NT2/D1 (cell line): Measurements from ENCODE around the gene XPO6.
A peak's percentile ranks its signal among the peaks of the same experiment; 100 is the strongest.

Experiments used
- DNase-seq: peaks from one replicate; pipeline ENCODE4 v3.0.0-alpha.2; 2011; ENCODE audit warnings: low read depth, low spot score
- H3K27me3 ChIP-seq: 2 replicates; pipeline ENCODE4 v1.6.0; 2011; ENCODE audit warnings: mild to moderate bottlenecking; ENCODE audit not compliant: insufficient read length, insufficient read depth
- H3K36me3 ChIP-seq: 2 replicates; pipeline ENCODE4 v1.6.1; 2011; ENCODE audit warnings: mild to moderate bottlenecking, low read length, mixed read lengths; ENCODE audit not compliant: insufficient read depth, insufficient read length
- H3K4me1 ChIP-seq: 2 replicates; pipeline ENCODE4 v1.5.1; 2011; ENCODE audit not compliant: insufficient read depth, insufficient read length
- H3K4me3 ChIP-seq: 2 replicates; pipeline ENCODE4 v1.5.1; 2011; ENCODE audit warnings: low read depth; ENCODE audit not compliant: insufficient read length
- H3K9ac ChIP-seq: 2 replicates; pipeline ENCODE4 v1.6.0; 2011; ENCODE audit warnings: low read depth; ENCODE audit not compliant: insufficient read length
- H3K9me3 ChIP-seq: 2 replicates; pipeline ENCODE4 v1.5.1; 2011; ENCODE audit warnings: mild to moderate bottlenecking, low read length; ENCODE audit not compliant: insufficient read depth
- SUZ12 ChIP-seq: IDR thresholded peaks from 2 replicates; pipeline ENCODE4 v1.6.1; 2011; ENCODE audit not compliant: insufficient read length, insufficient read depth; ENCODE audit errors: extremely low read depth
- YY1 ChIP-seq: IDR thresholded peaks from 2 replicates; pipeline ENCODE4 v1.6.1; 2011; ENCODE audit not compliant: insufficient read length, insufficient read depth
- ZNF274 ChIP-seq: IDR thresholded peaks from 2 replicates; pipeline ENCODE4 v1.6.1; 2011; ENCODE audit warnings: mild to moderate bottlenecking, low read depth, low read length

The XPO6 gene

DNA sequence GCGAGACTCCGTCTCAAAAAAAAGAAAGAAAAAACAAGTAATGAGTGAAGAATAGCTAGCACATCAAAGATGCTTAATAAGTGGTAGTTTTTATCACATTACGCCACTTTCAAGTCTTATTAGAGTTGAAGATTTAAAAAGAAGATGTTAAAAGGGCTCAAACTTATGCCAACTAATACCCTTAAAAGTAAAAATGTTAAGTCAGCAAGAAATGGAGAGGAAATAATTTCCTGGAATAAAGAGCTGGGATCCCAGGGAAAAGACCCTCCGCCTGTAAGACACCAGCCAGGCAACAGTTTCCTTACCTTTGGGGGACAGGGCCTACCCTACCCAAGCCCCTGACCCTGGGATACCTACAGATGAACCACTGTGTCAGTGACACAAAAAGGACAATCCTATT is 3.6 kb downstream of the XPO6 start:
- Histone ChIP-seq H3K4me3 (no peak overlapping the region), H3K4me1 (peaks cover 4% of the 10 kb centered on the region), H3K36me3 (peaks cover 70% of the 10 kb centered on the region), H3K9ac (no peak overlapping the region), H3K9me3 (no peaks in the 10 kb centered on the region), H3K27me3 (no peaks in the 10 kb centered on the region)
- no peak for DNase-seq
- TF ChIP-seq ZNF274 (no peak), SUZ12 (no peak), YY1 (no peak)

DNA sequence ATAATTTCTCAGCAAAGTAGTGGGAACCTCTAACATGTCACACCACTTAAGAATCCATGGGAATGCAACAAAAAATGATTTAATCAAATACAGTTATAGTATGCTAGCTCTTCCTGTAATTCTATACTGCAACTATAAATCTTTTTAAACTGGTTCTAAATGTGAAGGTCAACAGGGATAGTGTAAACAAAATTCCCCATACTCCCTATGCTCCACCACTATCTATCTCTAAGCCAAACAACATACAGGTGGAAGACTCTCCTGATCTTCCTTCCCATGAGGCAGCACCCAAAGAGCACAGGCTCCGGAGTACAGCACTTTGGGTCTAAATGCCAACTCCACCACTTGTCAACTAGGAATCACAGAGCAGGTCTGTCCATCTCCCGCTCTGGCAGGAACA is 4.4 kb downstream of the XPO6 start:
- Histone ChIP-seq H3K4me3 (no peak overlapping the region), H3K4me1 (peaks cover 4% of the 10 kb centered on the region), H3K9me3 (no peaks in the 10 kb centered on the region), H3K36me3 (peaks cover 78% of the 10 kb centered on the region), H3K27me3 (no peaks in the 10 kb centered on the region), H3K9ac (peak overlapping the region; percentile 0)
- no peak for DNase-seq
- TF ChIP-seq ZNF274: no peak
- TF ChIP-seq SUZ12: no peak
- no peak for TF ChIP-seq YY1

DNA sequence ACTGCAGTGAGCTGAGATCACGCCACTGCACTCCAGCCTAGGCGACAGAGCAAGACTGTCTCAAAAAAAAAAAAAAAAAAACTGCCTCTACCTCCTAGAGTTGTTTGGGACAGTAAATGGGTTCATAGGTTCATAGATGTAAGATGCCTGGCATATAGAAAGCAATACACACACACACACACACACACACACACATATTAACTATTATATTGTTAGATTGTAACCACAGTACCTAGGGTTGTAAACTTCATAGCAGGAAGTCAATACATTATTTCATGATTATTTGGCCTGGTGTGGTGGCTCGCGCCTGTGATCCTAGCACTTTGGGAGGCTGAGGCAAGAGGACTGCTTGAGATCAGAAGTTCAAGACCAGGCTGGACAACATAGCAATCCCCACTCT is 5.8 kb downstream of the XPO6 start:
- Histone ChIP-seq H3K9ac (no peak overlapping the region), H3K27me3 (no peaks in the 10 kb centered on the region), H3K4me3 (no peak overlapping the region), H3K36me3 (peaks cover 90% of the 10 kb centered on the region), H3K9me3 (no peaks in the 10 kb centered on the region), H3K4me1 (peaks cover 4% of the 10 kb centered on the region)
- no peak for TF ChIP-seq YY1
- TF ChIP-seq SUZ12: no peak
- TF ChIP-seq ZNF274: no peak
- DNase-seq: no peak

DNA sequence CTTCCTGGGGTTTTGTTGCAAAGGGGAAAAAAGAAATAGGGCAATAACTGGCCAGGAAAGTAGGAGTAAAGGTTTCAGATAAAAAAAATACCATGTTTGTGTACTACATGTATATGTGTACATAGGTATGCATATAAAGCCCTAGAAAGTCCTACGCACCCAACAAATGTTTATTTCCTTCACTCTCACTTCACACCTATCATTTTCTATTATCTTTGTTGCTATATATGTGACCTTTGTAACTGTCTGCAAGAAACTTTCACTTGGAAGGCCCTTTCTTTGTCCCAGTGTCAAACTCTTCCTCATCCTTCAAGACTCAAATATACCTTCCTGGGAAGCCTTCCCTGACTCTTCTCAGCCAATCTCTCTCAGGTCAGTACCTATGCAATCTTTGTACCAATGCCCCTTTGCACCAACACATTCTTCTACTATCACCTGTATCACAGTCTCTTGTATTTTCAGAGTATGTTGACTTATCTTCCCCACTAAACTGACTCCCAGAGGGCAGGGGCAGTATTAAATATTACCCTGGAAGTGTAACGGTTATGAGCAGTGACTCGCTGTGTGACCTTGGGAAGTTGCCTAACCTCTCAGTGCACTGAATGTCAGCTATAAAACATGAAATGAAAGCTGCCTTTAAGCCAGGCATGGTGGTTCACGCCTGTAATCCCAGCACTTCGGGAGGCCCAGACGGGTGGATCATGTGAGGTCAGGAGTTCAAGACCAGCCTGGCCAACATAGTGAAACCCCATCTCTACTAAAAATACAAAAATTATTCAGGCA is 6.5 kb downstream of the XPO6 start:
- DNase-seq: no peak
- TF ChIP-seq ZNF274 (no peak), YY1 (no peak), SUZ12 (no peak)
- H3K9ac ChIP-seq: no peak overlapping the region
- H3K4me3 ChIP-seq: no peak overlapping the region
- peaks cover 93% of the 10 kb centered on the region for H3K36me3 ChIP-seq
- H3K4me1 ChIP-seq: peaks cover 4% of the 10 kb centered on the region
- H3K27me3 ChIP-seq: no peaks in the 10 kb centered on the region
- no peaks in the 10 kb centered on the region for H3K9me3 ChIP-seq

DNA sequence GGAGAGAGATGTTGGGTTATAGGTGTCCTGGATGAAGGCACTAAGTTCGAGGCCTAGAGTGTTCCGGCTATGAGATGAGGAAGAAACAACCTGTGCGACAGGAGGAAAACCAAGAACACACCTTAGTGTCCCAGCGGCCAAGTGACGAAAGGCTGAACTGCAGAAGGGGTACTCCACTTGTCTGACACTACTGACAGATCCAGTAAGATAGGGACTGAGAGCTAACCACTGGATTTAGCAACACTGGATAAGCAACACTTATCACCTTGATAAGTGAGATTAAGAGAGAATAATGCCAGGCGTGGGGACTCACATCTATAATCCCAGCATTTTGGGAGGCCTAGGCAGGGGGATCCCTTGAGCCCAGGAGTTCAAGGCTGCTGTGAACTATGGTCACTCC is 7.1 kb downstream of the XPO6 start:
- no peak for DNase-seq
- Histone ChIP-seq H3K4me1 (peaks cover 4% of the 10 kb centered on the region), H3K9ac (no peak overlapping the region), H3K36me3 (peaks cover 91% of the 10 kb centered on the region), H3K27me3 (no peaks in the 10 kb centered on the region), H3K4me3 (no peak overlapping the region), H3K9me3 (no peaks in the 10 kb centered on the region)
- no peak for TF ChIP-seq ZNF274

DNA sequence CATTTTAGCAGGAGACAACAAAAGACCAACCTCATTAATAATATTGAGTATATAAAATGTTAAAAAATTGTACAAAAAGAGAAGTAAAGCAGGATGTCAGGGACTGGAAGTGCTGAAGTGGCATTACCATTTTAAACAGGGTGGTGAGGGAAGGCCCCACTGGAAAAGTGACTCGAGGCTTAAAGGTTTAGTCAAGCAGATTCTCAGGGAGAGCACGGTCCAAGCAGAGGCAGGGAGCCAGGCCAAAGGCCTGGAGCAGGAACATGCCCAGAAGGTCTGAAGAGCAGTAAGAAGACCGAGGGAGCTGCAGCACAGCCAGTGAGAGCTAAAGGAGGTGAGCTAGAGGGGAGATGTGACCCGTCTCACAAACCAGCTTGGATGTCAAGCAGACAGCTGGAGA is 7.6 kb downstream of the XPO6 start:
- Histone ChIP-seq H3K4me1 (peaks cover 4% of the 10 kb centered on the region), H3K9me3 (no peaks in the 10 kb centered on the region), H3K27me3 (no peaks in the 10 kb centered on the region), H3K4me3 (no peak overlapping the region), H3K36me3 (peaks cover 91% of the 10 kb centered on the region), H3K9ac (no peak overlapping the region)
- no peak for DNase-seq
- TF ChIP-seq YY1 (no peak), ZNF274 (no peak), SUZ12 (no peak)

DNA sequence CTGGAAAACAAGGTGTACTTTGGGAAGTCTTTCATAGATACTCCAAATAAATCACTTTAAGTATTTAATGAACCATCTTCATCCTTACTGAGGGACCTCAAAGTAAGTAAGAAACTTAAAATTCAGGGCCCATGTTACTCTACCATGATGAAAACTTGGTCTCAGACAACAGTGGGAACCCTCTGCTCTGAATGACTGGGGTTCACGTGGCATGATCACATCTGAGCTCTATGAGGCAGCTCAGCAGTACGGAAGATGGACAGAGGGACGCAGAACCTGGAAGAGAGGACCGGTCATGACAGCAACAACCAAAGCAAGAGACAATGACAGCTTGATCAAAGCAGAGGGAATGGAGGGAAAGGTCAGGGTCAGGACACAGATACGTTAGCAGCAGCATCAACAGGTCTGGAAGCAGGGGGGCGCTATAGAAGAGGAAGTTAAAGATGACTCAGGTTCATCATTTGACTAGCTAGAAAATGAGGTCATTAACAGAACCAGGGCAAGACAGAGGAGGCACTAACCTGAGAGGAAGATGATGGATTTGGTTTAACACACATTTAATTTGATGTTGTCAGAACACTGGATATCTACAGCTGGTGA is 9.5 kb downstream of the XPO6 start:
- Histone ChIP-seq H3K4me1 (no peaks in the 10 kb centered on the region), H3K9ac (no peak overlapping the region), H3K4me3 (no peak overlapping the region), H3K27me3 (no peaks in the 10 kb centered on the region), H3K36me3 (peaks cover 71% of the 10 kb centered on the region), H3K9me3 (no peaks in the 10 kb centered on the region)
- no peak for DNase-seq
- no peak for TF ChIP-seq YY1

DNA sequence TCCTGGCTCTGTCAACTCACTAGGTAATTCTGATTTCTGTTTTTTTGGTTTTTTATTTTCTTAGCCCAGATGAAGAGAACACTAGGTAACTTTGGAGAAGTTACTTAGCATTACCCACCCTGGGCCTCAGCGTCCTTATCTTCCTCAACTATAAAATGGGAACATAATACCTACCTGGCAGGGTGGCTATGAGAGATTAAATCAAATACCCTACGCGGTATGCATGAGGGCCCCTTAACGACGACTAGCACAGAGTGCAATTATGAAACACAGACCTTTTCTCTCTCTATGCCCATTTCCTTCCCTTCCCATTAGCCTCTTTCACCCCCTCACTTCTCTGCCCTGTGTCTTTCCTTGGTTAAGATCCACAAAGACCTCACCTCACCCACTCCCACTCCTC is 11.1 kb downstream of the XPO6 start:
- TF ChIP-seq SUZ12: no peak
- no peak for TF ChIP-seq YY1
- no peak for TF ChIP-seq ZNF274
- no peaks in the 10 kb centered on the region for H3K9me3 ChIP-seq
- H3K4me1 ChIP-seq: no peaks in the 10 kb centered on the region
- H3K9ac ChIP-seq: no peak overlapping the region
- H3K4me3 ChIP-seq: no peak overlapping the region
- peaks cover 70% of the 10 kb centered on the region for H3K36me3 ChIP-seq
- H3K27me3 ChIP-seq: no peaks in the 10 kb centered on the region
- no peak for DNase-seq
